ENCODE measurements around the gene TRAF2. TPM values are rescaled to one million over a fixed set of nuclear protein-coding genes. Genes with fewer than 3 reads are reported as not detected.

Gene TRAF2
- polyA plus RNA-seq, 3 donors, result 1.6 to 6.1 (median 2.0) TPM

DNA sequence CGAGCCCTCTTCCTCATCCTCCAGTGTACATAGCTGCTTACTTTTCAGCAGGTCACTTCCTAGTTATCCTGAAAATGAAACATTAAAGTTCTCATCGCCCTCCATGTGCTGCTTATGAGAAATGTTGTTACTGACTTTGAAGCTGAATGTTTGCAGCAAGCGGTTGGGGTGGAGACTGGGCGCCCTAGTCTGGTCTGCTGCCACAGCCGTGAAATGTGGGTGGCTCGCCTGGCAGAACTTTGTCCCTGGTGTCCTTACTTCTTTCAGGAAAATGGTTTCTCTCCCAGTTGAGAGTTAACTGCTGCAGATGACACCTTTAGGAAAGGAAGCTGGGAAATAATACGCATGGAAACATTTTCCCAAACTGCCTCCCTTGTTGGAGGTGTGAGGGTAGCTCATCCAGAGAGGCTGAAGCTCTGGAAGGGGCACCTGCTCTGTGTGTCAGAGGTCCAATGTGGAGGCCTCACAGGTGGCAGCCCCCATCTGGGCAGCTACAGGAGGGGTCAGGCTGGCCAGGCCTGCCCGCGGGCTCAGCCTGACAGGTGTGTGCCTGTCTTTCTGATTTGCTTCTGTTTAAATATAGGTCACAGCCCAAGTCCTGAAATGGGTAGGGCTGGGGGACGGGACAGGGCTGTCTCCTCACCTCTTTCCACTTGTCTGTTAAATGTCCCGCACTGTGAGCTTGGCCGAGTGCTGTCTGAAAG lies 24.0 kb downstream of the TRAF2 start:
- Histone ChIP-seq H3K4me2 (replicated peaks; ENCODE audit: extremely low read depth, low read length, poor library complexity, severe bottlenecking) (no peak overlapping the region), H3K79me2 (ENCODE audit: insufficient read depth, low read length) (no peaks in the 10 kb centered on the region), H3K9ac (ENCODE audit: insufficient read depth, low read length, poor library complexity, severe bottlenecking) (no peak overlapping the region), H3K27ac (ENCODE audit: low read depth in 1 of 2, low read length in 2 of 2) (no peak overlapping the region), H3K9me3 (replicated peaks in 1 of 2; ENCODE audit: control insufficient read depth in 1 of 2, insufficient read depth in 1 of 2, low read length in 2 of 2) (no peaks in the 10 kb centered on the region), H4K20me1 (ENCODE audit: insufficient read depth, low read length) (no peaks in the 10 kb centered on the region), H3K4me3 (replicated peaks in 1 of 3; ENCODE audit: low read depth in 2 of 3, low read length in 3 of 3) (no peak overlapping the region), H3K36me3 (replicated peaks in 1 of 2; ENCODE audit: control insufficient read depth in 1 of 2, insufficient read depth in 2 of 2, low read length in 2 of 2) (peaks cover 50 to 75% of the 10 kb centered on the region in 2 donors), H3K27me3 (ENCODE audit: control insufficient read depth in 2 of 2, insufficient read depth in 2 of 2, low read length in 2 of 2) (no peaks in the 10 kb centered on the region), H2AFZ (ENCODE audit: insufficient read depth, low read depth, low read length, poor library complexity, severe bottlenecking) (no peak overlapping the region), H3K4me1 (ENCODE audit: control insufficient read depth in 1 of 2, insufficient read depth in 2 of 2, low read length in 2 of 2) (no peaks in the 10 kb centered on the region)
- no peak for DNase-seq
- H3K36me3 Mint-ChIP-seq, result peaks cover 52 to 86% of the 10 kb centered on the region in 2 donors
- no peak overlapping the region for H3K4me3 Mint-ChIP-seq
- WGBS (ENCODE audit: insufficient coverage), result 97% methylated on average over 8 of the region's 12 CpGs
- H3K9me3 Mint-ChIP-seq, result peaks cover 0 to 2% (median 0%) of the 10 kb centered on the region in 7 donors
- H3K4me1 Mint-ChIP-seq, result no peaks in the 10 kb centered on the region
- TF ChIP-seq, protein P1, sequence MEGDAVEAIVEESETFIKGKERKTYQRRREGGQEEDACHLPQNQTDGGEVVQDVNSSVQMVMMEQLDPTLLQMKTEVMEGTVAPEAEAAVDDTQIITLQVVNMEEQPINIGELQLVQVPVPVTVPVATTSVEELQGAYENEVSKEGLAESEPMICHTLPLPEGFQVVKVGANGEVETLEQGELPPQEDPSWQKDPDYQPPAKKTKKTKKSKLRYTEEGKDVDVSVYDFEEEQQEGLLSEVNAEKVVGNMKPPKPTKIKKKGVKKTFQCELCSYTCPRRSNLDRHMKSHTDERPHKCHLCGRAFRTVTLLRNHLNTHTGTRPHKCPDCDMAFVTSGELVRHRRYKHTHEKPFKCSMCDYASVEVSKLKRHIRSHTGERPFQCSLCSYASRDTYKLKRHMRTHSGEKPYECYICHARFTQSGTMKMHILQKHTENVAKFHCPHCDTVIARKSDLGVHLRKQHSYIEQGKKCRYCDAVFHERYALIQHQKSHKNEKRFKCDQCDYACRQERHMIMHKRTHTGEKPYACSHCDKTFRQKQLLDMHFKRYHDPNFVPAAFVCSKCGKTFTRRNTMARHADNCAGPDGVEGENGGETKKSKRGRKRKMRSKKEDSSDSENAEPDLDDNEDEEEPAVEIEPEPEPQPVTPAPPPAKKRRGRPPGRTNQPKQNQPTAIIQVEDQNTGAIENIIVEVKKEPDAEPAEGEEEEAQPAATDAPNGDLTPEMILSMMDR (IDR thresholded peaks at IDR 0.05), result no peak
- H3K27ac Mint-ChIP-seq, result peak overlapping the region in 2 of 7 donors; percentile 45 to 46
- intact Hi-C loops (cut with micrococcal nuclease), result no loop called here
- H3K27me3 Mint-ChIP-seq (ENCODE audit: low read depth in 3 of 3), result no peaks in the 10 kb centered on the region

DNA sequence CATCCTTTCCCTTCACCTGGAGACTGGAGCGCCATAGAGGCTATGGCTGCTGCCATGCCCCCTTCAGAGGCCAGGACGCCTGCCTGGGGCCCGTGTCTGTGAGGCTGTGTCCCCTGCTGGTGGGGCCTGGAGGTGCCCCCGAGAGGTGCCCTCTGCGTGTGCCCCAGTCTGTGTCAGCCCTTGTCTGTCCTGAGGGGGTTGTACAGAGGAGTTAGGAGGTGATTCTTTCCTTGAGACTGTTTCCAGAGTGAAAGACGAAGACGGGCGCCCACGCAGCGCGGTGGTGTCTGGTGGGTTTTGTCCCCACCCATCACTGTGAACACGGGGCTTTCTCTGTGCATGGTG lies 24.6 kb downstream of the TRAF2 start:
- H3K27ac Mint-ChIP-seq, result peak overlapping the region in 1 of 7 donors; percentile 32
- no peaks in the 10 kb centered on the region for H3K27me3 Mint-ChIP-seq (ENCODE audit: low read depth in 3 of 3)
- 82% methylated on average over 9 of the region's 12 CpGs for whole genome bisulfite sequencing (ENCODE audit: insufficient coverage)
- Histone ChIP-seq H3K4me2 (replicated peaks; ENCODE audit: extremely low read depth, low read length, poor library complexity, severe bottlenecking) (no peak overlapping the region), H3K4me1 (ENCODE audit: control insufficient read depth in 1 of 2, insufficient read depth in 2 of 2, low read length in 2 of 2) (no peaks in the 10 kb centered on the region), H3K9ac (ENCODE audit: insufficient read depth, low read length, poor library complexity, severe bottlenecking) (no peak overlapping the region), H3K36me3 (replicated peaks in 1 of 2; ENCODE audit: control insufficient read depth in 1 of 2, insufficient read depth in 2 of 2, low read length in 2 of 2) (peaks cover 55 to 77% of the 10 kb centered on the region in 2 donors), H3K4me3 (replicated peaks in 1 of 3; ENCODE audit: low read depth in 2 of 3, low read length in 3 of 3) (no peak overlapping the region), H3K79me2 (ENCODE audit: insufficient read depth, low read length) (no peaks in the 10 kb centered on the region), H3K9me3 (replicated peaks in 1 of 2; ENCODE audit: control insufficient read depth in 1 of 2, insufficient read depth in 1 of 2, low read length in 2 of 2) (no peaks in the 10 kb centered on the region), H3K27ac (ENCODE audit: low read depth in 1 of 2, low read length in 2 of 2) (no peak overlapping the region), H3K27me3 (ENCODE audit: control insufficient read depth in 2 of 2, insufficient read depth in 2 of 2, low read length in 2 of 2) (no peaks in the 10 kb centered on the region), H4K20me1 (ENCODE audit: insufficient read depth, low read length) (no peaks in the 10 kb centered on the region), H2AFZ (ENCODE audit: insufficient read depth, low read depth, low read length, poor library complexity, severe bottlenecking) (no peak overlapping the region)
- no peak overlapping the region for H3K4me3 Mint-ChIP-seq
- DNase-seq, result no peak
- intact Hi-C loops (cut with micrococcal nuclease), result no loop called here
- TF ChIP-seq, protein P1 (IDR thresholded peaks at IDR 0.05), result no peak
- peaks cover 0 to 2% (median 0%) of the 10 kb centered on the region in 7 donors for H3K9me3 Mint-ChIP-seq
- peaks cover 54 to 86% of the 10 kb centered on the region in 2 donors for H3K36me3 Mint-ChIP-seq
- H3K4me1 Mint-ChIP-seq, result no peaks in the 10 kb centered on the region
